ENCODE data around the gene OVOL1.
"Not testable (repeated sequence)": the region's sequence is repeated elsewhere in the genome, so short reads cannot be mapped to it uniquely, and the experiment has no call there.

Gene OVOL1

GRCh38 chr11:65817835-65818680, 31.2 kb downstream of the OVOL1 start:
- DNase-seq: peak; percentile 92 to 98 (median 96)

GRCh38 chr11:65821107-65821506, 34.2 kb downstream of the OVOL1 start:
- DNase-seq: no peak

GRCh38 chr11:65822776-65823528, 36.1 kb downstream of the OVOL1 start:
- no peak for DNase-seq

DNA sequence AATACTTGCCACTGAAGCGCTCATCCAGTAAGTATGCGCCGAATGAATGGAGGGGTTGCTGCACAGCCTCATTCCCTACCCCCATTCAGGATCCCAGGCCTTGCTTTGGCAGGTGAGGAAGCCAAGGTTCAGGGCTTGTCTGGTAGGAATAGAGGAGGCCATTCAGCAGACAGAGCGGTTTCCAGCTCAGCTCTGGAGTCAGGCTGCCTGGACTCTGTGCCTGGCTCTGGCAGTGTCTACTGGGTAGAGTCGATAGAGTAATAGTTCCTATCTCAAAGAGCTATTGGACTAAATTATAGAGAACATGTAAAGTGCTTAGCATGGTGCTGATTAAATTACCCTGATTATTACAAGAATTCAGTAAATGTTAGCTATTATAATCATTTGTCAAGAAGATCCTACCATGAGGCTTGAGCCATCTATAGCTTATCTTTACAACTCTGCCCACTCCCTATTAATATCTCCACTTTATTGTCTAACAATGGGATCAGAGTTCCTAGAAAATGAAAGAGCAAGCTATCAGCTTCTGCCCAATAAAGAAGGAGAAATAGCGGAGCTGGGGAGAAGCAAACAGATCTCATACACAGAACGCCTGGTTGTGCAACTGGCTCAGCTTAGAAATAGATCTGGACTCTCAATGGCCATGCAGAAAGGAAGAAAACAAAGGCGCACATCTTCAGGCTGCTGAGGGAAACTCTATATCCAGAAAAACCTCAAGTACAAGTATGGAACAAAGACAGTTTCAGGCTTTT, 40.3 kb downstream of the OVOL1 start:
- no peak for DNase-seq

DNA sequence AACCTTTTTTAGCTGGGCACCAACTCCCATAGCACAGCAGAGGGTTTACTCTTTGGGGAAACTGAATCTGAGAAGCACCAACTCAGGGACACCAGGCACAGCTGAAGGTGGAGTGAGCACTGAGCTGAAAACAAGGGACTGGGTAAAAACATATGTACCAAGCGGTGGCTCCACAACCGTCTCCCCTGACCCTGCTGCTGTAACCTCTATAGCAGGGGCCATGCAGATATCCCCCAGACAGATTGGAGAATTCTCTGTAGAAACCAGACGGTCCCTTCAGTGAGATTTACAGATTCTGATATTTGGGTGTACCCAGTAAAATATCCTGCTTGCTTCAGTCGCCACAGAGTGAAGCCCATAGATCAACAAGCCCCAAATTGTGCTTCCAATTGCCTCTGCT, 42.6 kb downstream of the OVOL1 start:
- DNase-seq: no peak

DNA sequence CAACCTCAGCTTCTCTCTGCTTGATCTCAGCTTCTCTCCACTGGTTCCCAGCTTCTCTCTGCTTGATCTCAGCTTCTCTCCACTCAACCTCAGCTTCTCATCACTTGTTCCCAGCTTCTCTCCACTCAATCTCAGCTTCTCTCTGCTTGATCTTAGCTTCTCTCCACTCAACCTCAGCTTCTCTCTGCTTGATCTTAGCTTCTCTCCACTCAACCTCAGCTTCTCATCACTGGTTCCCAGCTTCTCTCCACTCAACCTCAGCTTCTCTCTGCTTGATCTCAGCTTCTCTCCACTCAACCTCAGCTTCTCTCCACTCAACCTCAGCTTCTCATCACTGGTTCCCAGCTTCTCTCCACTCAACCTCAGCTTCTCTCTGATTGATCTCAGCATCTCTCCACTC, 45.4 kb downstream of the OVOL1 start:
- DNase-seq: not testable (repeated sequence)

GRCh38 chr11:65833297-65834030, 46.6 kb downstream of the OVOL1 start, which contains the start of gene SNX32:
Gene SNX32 (plus strand): TSS chr11:65833963. CDS start chr11:65834066, 103 bp downstream.
- peak; percentile 84 to 91 (median 88) for DNase-seq

DNA sequence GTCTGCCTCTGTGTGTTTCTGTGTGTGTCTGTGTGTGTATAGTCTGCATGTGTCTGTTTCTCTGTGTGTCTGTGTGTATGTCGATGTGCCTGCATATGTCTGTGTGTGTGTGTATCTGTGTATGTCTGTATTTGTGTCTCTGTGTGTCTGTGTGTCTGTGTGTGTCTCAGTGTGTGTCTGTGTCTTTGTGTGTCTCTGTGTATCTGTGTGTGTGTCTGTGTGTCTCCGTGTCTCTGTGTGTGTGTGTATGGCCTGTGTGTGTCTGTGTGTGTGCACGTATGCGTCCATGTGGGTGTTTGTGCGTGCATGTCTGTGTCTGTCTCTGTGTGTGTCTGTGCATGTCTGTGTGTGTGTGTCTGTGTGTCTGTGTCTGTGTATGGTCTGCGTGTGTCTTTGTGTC, 47.3 kb downstream of the OVOL1 start:
- DNase-seq: no peak

DNA sequence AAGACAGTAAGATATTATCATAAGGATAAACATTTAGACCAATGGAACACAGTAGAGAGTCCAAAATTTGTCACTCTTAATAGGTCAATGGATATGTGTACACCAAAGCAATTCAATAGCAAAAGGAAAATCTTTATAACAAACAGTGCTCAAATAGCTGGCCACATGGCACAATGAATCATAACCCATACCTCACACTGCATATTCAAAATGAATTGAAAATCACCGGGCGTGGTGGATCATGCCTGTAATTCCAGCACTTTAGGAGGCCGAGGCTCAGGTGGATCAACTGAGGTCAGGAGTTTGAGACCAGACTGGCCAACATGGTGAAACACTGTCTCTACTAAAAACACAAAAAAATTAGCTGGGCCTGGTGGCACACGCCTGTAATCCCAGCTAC, 55.3 kb downstream of the OVOL1 start:
- no peak for DNase-seq

- no peak for DNase-seq
These were observed 56.9 kb downstream of the OVOL1 start for GRCh38 chr11:65843811-65844210.

DNA sequence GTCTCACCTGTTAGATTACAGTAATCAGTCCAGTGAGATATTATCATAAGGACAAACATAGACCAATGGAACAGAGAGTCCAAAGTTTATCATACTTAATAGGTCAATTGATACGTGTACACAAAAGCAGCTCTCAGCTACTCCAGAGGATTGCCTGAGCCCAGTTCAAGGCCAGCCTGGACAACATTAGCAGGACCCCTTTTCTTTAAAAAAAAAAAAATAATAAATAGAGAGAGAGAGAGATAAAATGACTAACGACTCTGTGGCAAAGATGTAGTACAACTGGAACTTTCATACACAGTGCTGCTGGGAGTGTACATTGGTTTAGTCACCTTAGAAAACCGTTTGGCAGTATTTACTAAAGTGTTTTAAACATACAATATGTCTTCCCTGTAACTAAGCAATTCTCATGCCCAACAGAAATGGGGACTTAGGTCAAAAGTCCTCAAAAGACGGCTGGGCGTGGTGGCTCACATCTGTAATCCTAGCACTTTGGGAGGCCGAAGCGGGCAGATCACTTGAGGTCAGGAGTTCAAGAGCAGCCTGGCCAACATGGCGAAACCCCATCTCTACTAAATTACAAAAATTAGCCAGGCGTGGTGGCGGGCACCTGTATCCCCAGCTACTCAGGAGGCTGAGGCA, 57.5 kb downstream of the OVOL1 start:
- no peak for DNase-seq
